Calu3 (cell line): Measurements from ENCODE around the gene ZBTB39. TPM values are rescaled to one million over a fixed set of nuclear protein-coding genes. Genes with fewer than 3 reads are reported as not detected.
A peak's percentile ranks its signal among the peaks of the same experiment; 100 is the strongest.

ENCODE experiments used
- BruUV-seq: library from RNA; stranded (reverse); fragments of 400-500 nt; replicated peaks from 2 replicates; lab custom pipeline; 2021; lab: Mats Ljungman, UMichigan
- CTCF ChIA-PET: fragments of 300-600 bp; sonication (Branson Sonifier 250); formaldehyde crosslinking; loops from one replicate; lab custom pipeline; 2022; ENCODE audit warnings: antibody characterized with exemption; lab: Charles Lee
- DNase-seq: peaks from one replicate; pipeline ENCODE4 v3.0.0; 2022
- H3K27ac Mint-ChIP-seq: one replicate; pipeline ENCODE4 v1.8.0; 2022; ENCODE audit warnings: mixed read lengths; ENCODE audit not compliant: unreplicated experiment
- H3K27me3 Mint-ChIP-seq: one replicate; pipeline ENCODE4 v1.8.0; 2022; ENCODE audit warnings: mixed read lengths; ENCODE audit not compliant: unreplicated experiment
- H3K36me3 Mint-ChIP-seq: one replicate; pipeline ENCODE4 v1.8.0; 2022; ENCODE audit warnings: mild to moderate bottlenecking, moderate library complexity, mixed read lengths; ENCODE audit not compliant: insufficient read depth, unreplicated experiment
- H3K4me1 Mint-ChIP-seq: one replicate; pipeline ENCODE4 v1.8.0; 2022; ENCODE audit warnings: mild to moderate bottlenecking, low read depth, mixed read lengths; ENCODE audit not compliant: unreplicated experiment
- H3K4me3 Mint-ChIP-seq: one replicate; pipeline ENCODE4 v1.8.0; 2022; ENCODE audit warnings: mild to moderate bottlenecking, low read depth, moderate library complexity, mixed read lengths; ENCODE audit not compliant: unreplicated experiment
- H3K9me3 Mint-ChIP-seq: one replicate; pipeline ENCODE4 v1.8.0; 2022; ENCODE audit warnings: low read depth, mixed read lengths; ENCODE audit not compliant: unreplicated experiment
- CTCF ChIP-seq: fragments of 200-600 bp; IDR thresholded peaks from one replicate; pipeline ENCODE4 v1.8.0; 2022; ENCODE audit warnings: antibody characterized with exemption; ENCODE audit not compliant: unreplicated experiment
- intact Hi-C: fragments of 100-400 bp; cut with micrococcal nuclease; formaldehyde crosslinking; loops from one replicate; pipeline ENCODE4 v1.10.0; 2022; ENCODE audit not compliant: unreplicated experiment
- total RNA-seq: library from RNA; stranded (reverse); gene quantifications from 2 replicates; pipeline ENCODE4 v1.2.3, GENCODE V29; 2022

The ZBTB39 gene
- total RNA-seq, 1 experiment from 2014 or later = 10.8 TPM

GRCh38 chr12:56990648-56991318, 15.6 kb downstream of the ZBTB39 start:
- Mint-ChIP-seq H3K4me1 (peaks cover 19% of the 10 kb centered on the region), H3K36me3 (peaks cover 5% of the 10 kb centered on the region), H3K4me3 (no peak overlapping the region), H3K9me3 (no peaks in the 10 kb centered on the region), H3K27me3 (peaks cover 29% of the 10 kb centered on the region), H3K27ac (no peak overlapping the region)
- CTCF ChIA-PET = no interaction called here
- no TSS peak for BruUV-seq
- intact Hi-C loops = no loop called here
- DNase-seq = no peak
- no peak for TF ChIP-seq CTCF

- intact Hi-C loops = no loop called here
- Mint-ChIP-seq H3K4me3 (no peak overlapping the region), H3K27me3 (peaks cover 29% of the 10 kb centered on the region), H3K9me3 (no peaks in the 10 kb centered on the region), H3K36me3 (peaks cover 8% of the 10 kb centered on the region), H3K4me1 (peaks cover 23% of the 10 kb centered on the region), H3K27ac (no peak overlapping the region)
- no peak for DNase-seq
- CTCF ChIA-PET = no interaction called here
- TF ChIP-seq CTCF = no peak
- no TSS peak for BruUV-seq
Measured at GRCh38 chr12:56989861-56990610, 16.3 kb downstream of the ZBTB39 start.

- Mint-ChIP-seq H3K4me1 (peaks cover 23% of the 10 kb centered on the region), H3K4me3 (no peak overlapping the region), H3K9me3 (no peaks in the 10 kb centered on the region), H3K27ac (no peak overlapping the region), H3K27me3 (peaks cover 29% of the 10 kb centered on the region), H3K36me3 (peaks cover 8% of the 10 kb centered on the region)
- intact Hi-C loops = no loop called here
- no peak for DNase-seq
- CTCF ChIA-PET = interaction anchor here (1.0 to 1.8 kb wide), 5 partner anchors 13 to 352 kb away, joined by 3 to 14 read pairs (median 6); no protein-coding TSS in a partner anchor
- TF ChIP-seq CTCF = no peak
- no TSS peak for BruUV-seq
Measured at GRCh38 chr12:56988207-56988739, 18.1 kb downstream of the ZBTB39 start.

- no peak overlapping the region for H3K4me3 Mint-ChIP-seq
- no TSS peak for BruUV-seq
Measured at GRCh38 chr12:56987551-56988053, 18.7 kb downstream of the ZBTB39 start.

More at GRCh38 chr12:56987551-56988053, 18.7 kb downstream of the ZBTB39 start:
- Mint-ChIP-seq H3K27me3 (peaks cover 29% of the 10 kb centered on the region), H3K36me3 (peaks cover 8% of the 10 kb centered on the region), H3K9me3 (no peaks in the 10 kb centered on the region), H3K27ac (no peak overlapping the region), H3K4me1 (peaks cover 23% of the 10 kb centered on the region)
- CTCF ChIA-PET = interaction anchor here (0.9 to 1.8 kb wide), 5 partner anchors 14 to 351 kb away, joined by 3 to 14 read pairs (median 6); no protein-coding TSS in a partner anchor
- peak; percentile 95 for TF ChIP-seq CTCF
- intact Hi-C loops = loop anchor here (1.0 to 2.0 kb wide), 2 partner anchors 147 to 231 kb away; no protein-coding TSS in a partner anchor
- peak; percentile 86 for DNase-seq
